Small intestine (tissue), 7 donors: ENCODE data around the gene PIK3AP1. TPM values are rescaled to one million over a fixed set of nuclear protein-coding genes. Genes with fewer than 3 reads are reported as not detected.
"Not testable (repeated sequence)": the region's sequence is repeated elsewhere in the genome, so short reads cannot be mapped to it uniquely, and the experiment has no call there.

Experiments used
- DNase-seq, 2 donors: peaks; one replicate each; pipeline versions ENCODE4 v3.0.0 to v3.0.0-alpha.2; 2013
- FAIRE-seq: peaks from 2 replicates; lab custom pipeline; 2012; peaks lifted over from hg19 to GRCh38; lab: Jason Lieb, UNC
- H3K27ac ChIP-seq, 3 donors: one replicate each; pipeline ENCODE4 v1.5.1; 2013; ENCODE audit warnings: low read length in 2 of 3, mild to moderate bottlenecking in 2 of 3, control low read depth in 1 of 3, inconsistent platforms in 1 of 3, low read depth in 1 of 3, moderate library complexity in 1 of 3
- H3K27me3 ChIP-seq, 3 donors: one replicate each; pipeline ENCODE4 v1.6.1; 2013; ENCODE audit warnings: low read length in 3 of 3, inconsistent platforms in 1 of 3; ENCODE audit not compliant: control insufficient read depth in 3 of 3, insufficient read depth in 3 of 3
- H3K36me3 ChIP-seq, 3 donors: one replicate each; pipeline ENCODE4 v1.6.1; 2013; ENCODE audit warnings: low read length in 3 of 3, inconsistent platforms in 1 of 3, low read depth in 1 of 3, mild to moderate bottlenecking in 1 of 3, moderate library complexity in 1 of 3; ENCODE audit not compliant: control insufficient read depth in 3 of 3, insufficient read depth in 2 of 3
- H3K4me1 ChIP-seq, 3 donors: one replicate each; pipeline ENCODE4 v1.6.1; 2013; ENCODE audit warnings: low read length in 2 of 3, inconsistent platforms in 1 of 3, low read depth in 1 of 3, mild to moderate bottlenecking in 1 of 3, moderate library complexity in 1 of 3; ENCODE audit not compliant: control insufficient read depth in 3 of 3, insufficient read depth in 2 of 3
- H3K4me3 ChIP-seq, 3 donors: one replicate each; pipeline ENCODE4 v1.5.1; 2013; ENCODE audit warnings: low read length in 3 of 3, control low read depth in 1 of 3, inconsistent platforms in 1 of 3, low read depth in 1 of 3, mild to moderate bottlenecking in 1 of 3, moderate library complexity in 1 of 3
- H3K9me3 ChIP-seq, 2 donors: one replicate each; pipeline ENCODE4 v1.6.1; 2013; ENCODE audit warnings: low read depth in 1 of 2, low read length in 1 of 2; ENCODE audit not compliant: control insufficient read depth in 2 of 2, insufficient read depth in 1 of 2
- WGBS, 3 donors: extraction: QIAGEN DNeasy Blood & Tissue Kit; methylation state at CpG; one replicate each; pipeline ENCODE4 v1.1.7; 2013; 5-methylcytosine and 5-hydroxymethylcytosine counted together
- polyA plus RNA-seq, 4 donors: library from polyadenylated mRNA; stranded (reverse) in 3 of 4; unstranded in 1 of 4; fragments of 200-250 nt in 3 of 4; fragments of 120-200 nt in 1 of 4; gene quantifications; one replicate each; pipeline versions ENCODE4 v1.2.1 to v1.2.3, GENCODE V29; 2013
- donor health status: healthy with polysubstance abuse.
- donor health status: control.
- donor health status: control.
- donor health status: Bipolar disorder and iron deficiency.
- donor health status: healthy.

Gene PIK3AP1
- polyA plus RNA-seq, 4 donors: 5.6 to 9.2 (median 6.6) TPM

DNA sequence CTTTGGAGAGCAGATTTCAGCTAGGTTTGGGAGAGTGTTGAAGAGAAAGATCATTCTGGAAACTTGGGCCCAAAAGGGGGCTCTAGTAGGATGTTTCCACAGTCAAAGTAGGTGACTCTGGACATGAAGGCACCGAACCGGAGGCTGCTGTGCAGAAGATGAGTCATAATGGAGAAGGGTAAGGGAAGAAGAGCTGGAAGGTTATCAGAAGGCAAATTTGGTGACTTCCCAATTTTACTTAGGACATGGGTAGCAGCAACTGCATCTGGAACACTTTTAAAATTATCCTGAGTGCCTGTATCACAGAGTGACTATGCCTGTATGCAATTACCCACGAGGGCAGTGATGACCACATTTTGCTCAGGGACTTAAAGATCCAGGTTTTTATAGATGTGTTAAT is 38.8 kb downstream of the PIK3AP1 start:
- no peaks in the 10 kb centered on the region for H3K36me3 ChIP-seq
- 83 to 92% (median 86%) methylated on average over 3 of the region's 3 CpGs for WGBS, 3 donors
- no peak overlapping the region for H3K27ac ChIP-seq
- no peaks in the 10 kb centered on the region for H3K27me3 ChIP-seq
- H3K4me1 ChIP-seq: peaks cover 0 to 10% (median 2%) of the 10 kb centered on the region in 3 donors
- FAIRE-seq (no peak), DNase-seq (no peak)
- no peaks in the 10 kb centered on the region for H3K9me3 ChIP-seq
- H3K4me3 ChIP-seq: no peak overlapping the region

DNA sequence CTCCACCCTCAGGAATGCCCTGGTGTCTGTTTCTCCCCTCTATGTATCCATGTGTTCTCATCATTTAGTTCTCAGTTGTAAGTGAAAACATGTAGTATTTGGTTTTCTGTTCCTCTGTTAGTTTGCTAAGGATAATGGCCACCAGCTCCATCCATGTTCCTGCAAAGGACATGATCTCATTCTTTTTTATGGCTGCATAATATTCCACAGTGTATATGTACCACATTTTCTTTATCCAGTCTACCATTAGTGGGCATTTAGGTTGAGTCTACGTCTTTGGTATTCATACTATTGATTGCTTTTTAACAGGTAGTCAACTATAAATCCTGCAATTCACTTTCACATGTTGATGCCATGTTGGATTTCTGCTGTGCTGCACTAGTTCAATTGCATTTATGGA is 39.9 kb downstream of the PIK3AP1 start:
- DNase-seq, H3K4me3 ChIP-seq, H3K27ac ChIP-seq, H3K36me3 ChIP-seq, H3K27me3 ChIP-seq, FAIRE-seq, H3K9me3 ChIP-seq: not testable (repeated sequence)
- peaks cover 0 to 18% (median 2%) of the 10 kb centered on the region in 3 donors for H3K4me1 ChIP-seq
- 87 to 93% (median 89%) methylated on average over 1 of the region's 1 CpG for WGBS, 3 donors

GRCh38 chr10:96678725-96679124 is 41.6 kb downstream of the PIK3AP1 start:
- Histone ChIP-seq H3K27me3 (no peaks in the 10 kb centered on the region), H3K4me3 (no peak overlapping the region), H3K27ac (no peak overlapping the region), H3K36me3 (no peaks in the 10 kb centered on the region), H3K9me3 (no peaks in the 10 kb centered on the region), H3K4me1 (peaks cover 0 to 23% (median 5%) of the 10 kb centered on the region in 3 donors)
- DNase-seq (no peak), FAIRE-seq (no peak)
- WGBS, 3 donors: 90 to 100% (median 91%) methylated on average over 1 of the region's 1 CpG

DNA sequence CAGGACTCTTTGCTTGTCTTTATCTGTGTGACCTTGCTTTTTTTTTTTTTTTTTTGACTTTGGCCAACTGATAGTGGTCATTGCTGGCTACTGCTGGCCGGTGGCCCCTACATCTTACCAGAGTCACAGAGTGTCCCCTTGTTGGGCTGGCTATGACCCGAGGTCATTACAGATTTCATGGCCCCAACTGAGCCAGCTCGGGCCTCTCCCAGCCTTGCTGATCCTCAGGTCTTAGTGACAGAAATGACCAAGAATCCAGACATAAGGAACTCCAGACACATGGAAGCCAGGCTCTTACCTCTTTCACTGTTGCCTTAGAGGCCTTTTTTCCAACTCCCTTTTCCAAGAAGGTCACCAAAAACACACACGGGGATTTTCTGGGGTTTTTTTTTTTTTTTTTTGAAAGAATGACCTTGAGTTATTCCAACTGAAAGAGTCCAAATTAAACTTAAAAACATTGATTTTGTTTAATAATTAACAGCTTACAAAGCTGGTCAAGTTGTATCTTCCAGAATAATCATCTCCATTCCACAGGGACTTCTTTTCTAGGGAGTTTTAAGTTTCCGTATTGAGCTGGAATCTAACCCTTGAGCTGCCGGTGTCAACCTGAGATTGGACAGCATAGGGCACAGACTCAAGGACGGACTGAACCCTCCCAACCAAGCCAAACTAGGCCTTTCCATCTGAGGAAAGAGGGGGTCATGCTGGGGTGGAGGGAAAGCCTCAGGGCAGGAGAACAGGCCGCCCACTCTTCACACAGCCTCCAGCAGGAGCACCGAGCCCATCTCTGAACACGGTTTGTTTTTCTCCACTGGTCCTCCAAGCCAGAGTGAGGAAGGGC is 43.8 kb downstream of the PIK3AP1 start:
- DNase-seq: no peak
- Histone ChIP-seq H3K36me3 (no peaks in the 10 kb centered on the region), H3K27me3 (no peaks in the 10 kb centered on the region), H3K27ac (peak overlapping the region in 1 of 3 donors; percentile 38), H3K4me1 (peaks cover 2 to 40% (median 7%) of the 10 kb centered on the region in 3 donors), H3K9me3 (no peaks in the 10 kb centered on the region), H3K4me3 (no peak overlapping the region)
- FAIRE-seq: no peak
- WGBS, 3 donors: 82 to 83% (median 82%) methylated on average over 10 of the region's 10 CpGs

DNA sequence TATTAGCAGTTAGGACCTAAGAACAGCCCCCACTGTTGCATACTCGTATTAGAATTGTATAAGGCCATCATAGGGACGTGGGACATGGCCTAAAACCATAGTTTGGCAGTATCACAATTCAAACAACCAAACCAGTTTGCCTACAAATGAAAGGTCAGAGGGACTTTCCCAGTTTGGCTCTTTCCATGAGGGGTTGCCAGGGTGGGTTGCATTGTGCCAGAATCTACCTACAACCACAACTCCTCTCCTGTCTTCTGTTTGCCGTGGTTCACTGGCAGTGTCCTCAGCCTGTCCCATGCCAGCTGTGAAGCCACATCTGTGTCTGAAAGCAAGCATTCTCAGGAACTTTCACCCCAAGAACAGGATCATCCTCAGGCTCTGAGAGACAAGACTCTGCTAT is 44.5 kb downstream of the PIK3AP1 start:
- Histone ChIP-seq H3K27me3 (no peaks in the 10 kb centered on the region), H3K36me3 (no peaks in the 10 kb centered on the region), H3K4me3 (no peak overlapping the region), H3K9me3 (no peaks in the 10 kb centered on the region), H3K4me1 (peaks cover 2 to 40% (median 7%) of the 10 kb centered on the region in 3 donors), H3K27ac (no peak overlapping the region)
- DNase-seq (no peak), FAIRE-seq (no peak)
- WGBS, 3 donors: 75 to 97% (median 93%) methylated on average over 3 of the region's 3 CpGs

GRCh38 chr10:96673318-96674099 is 46.8 kb downstream of the PIK3AP1 start:
- Histone ChIP-seq H3K36me3 (no peaks in the 10 kb centered on the region), H3K27me3 (no peaks in the 10 kb centered on the region), H3K4me1 (peaks cover 2 to 40% (median 7%) of the 10 kb centered on the region in 3 donors), H3K9me3 (no peaks in the 10 kb centered on the region), H3K27ac (peak overlapping the region; percentile 12 to 69 (median 29)), H3K4me3 (no peak overlapping the region)
- 26 to 38% (median 29%) methylated on average over 11 of the region's 11 CpGs for WGBS, 3 donors
- FAIRE-seq (no peak), DNase-seq (peak; percentile 38 to 65)

DNA sequence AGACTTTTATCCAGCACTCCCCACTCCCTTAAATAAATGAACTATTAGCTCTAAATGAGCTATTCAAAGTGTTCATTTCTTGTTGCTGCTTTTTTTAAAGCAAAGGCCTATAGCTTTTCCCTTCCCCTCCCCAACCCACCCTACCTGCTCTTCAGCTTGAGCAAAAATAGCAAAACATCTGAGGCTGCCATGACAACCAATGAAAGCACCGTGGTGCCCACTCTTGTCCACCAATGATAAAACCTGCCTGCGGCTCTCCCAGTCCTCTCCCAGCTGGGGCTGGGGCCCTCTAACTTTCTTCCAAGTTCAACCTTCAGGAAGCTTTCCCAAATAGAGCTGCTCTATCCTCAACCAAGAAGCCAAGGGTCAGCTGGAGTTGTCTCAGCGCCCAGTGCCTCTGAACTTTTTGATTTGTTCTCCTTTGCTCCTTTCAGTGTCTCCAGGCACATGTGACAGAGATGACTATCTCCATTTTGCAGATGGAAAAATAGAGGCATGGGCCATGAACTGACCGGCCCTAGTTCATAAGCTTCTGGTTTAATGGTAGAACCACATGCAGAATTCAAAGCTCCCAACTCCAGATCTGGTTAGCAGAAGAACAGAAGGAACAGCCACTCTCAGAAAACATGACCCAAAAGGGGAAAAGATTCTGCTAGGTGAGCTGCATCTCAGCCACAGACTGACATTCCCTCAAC is 47.7 kb downstream of the PIK3AP1 start:
- no peaks in the 10 kb centered on the region for H3K36me3 ChIP-seq
- H3K27me3 ChIP-seq: no peaks in the 10 kb centered on the region
- H3K27ac ChIP-seq: peak overlapping the region in 1 of 3 donors; percentile 69
- peaks cover 2 to 40% (median 7%) of the 10 kb centered on the region in 3 donors for H3K4me1 ChIP-seq
- FAIRE-seq (no peak), DNase-seq (no peak)
- 82 to 94% (median 89%) methylated on average over 4 of the region's 4 CpGs for WGBS, 3 donors
- no peaks in the 10 kb centered on the region for H3K9me3 ChIP-seq
- H3K4me3 ChIP-seq: no peak overlapping the region
